K562 (cell line): ENCODE data around the gene FASLG.

Source experiments
- BRCA1 ChIP-seq, 2 experiments: fragments of 450-650 bp in 1 of 2; sonication (generic) in 1 of 2; formaldehyde crosslinking in 1 of 2; IDR thresholded peaks; 2 replicates each; pipeline versions ENCODE4 v1.5.0 to v1.6.1; 2017 to 2020; ENCODE audit warnings: mild to moderate bottlenecking in 1 of 2, missing genetic modification reagents in 1 of 2
- CEBPB ChIP-seq: fragments of 450-650 bp; IDR thresholded peaks from 2 replicates; pipeline ENCODE4 v1.6.1; 2016; ENCODE audit warnings: missing genetic modification characterization, missing compliant biosample characterization
- CTCF ChIP-seq, 3 experiments: IDR thresholded peaks in 2 of 3; conservative IDR thresholded peaks in 1 of 3; 2 replicates each; pipeline ENCODE4 v1.5.1; 2011 to 2012; ENCODE audit warnings: low read length in 3 of 3, mild to moderate bottlenecking in 3 of 3, control low read depth in 2 of 3, improper control_type of control experiment in 1 of 3, inconsistent platforms in 1 of 3, low read depth in 1 of 3, mixed read lengths in 1 of 3, moderate library complexity in 1 of 3; ENCODE audit not compliant: insufficient read depth in 2 of 3
- DLX4 ChIP-seq: fragments of 250-450 bp; sonication (Bioruptor Pico); IDR thresholded peaks from 2 replicates; pipeline ENCODE4 v1.6.1; 2021; ENCODE audit warnings: mild to moderate bottlenecking
- MIER1 ChIP-seq: fragments of 450-650 bp; IDR thresholded peaks from 2 replicates; pipeline ENCODE4 v1.6.1; 2016; ENCODE audit warnings: antibody characterized with exemption, mild to moderate bottlenecking, low read depth
- MYNN ChIP-seq, 2 experiments: sonication (generic); formaldehyde crosslinking in 1 of 2; IDR thresholded peaks; 2 replicates each; pipeline versions ENCODE4 v1.5.0 to v1.6.1; 2016 to 2020; ENCODE audit warnings: antibody characterized with exemption in 1 of 2, missing genetic modification reagents in 1 of 2
- NFRKB ChIP-seq: fragments of 450-650 bp; IDR thresholded peaks from 2 replicates; pipeline ENCODE4 v1.6.1; 2016; ENCODE audit warnings: low read depth
- ZNF217 ChIP-seq: sonication (generic); formaldehyde crosslinking; IDR thresholded peaks from 2 replicates; pipeline ENCODE4 v1.8.0; 2022; ENCODE audit warnings: mild to moderate bottlenecking, missing genetic modification reagents

GRCh38 chr1:172609528-172609927 is 49.4 kb upstream of the FASLG start:
- TF ChIP-seq CTCF (IDR thresholded peaks at IDR 0.05 in 2 of 3, conservative IDR thresholded peaks at IDR 0.05 in 1 of 3; ENCODE audit: insufficient read depth in 2 of 3, low read depth in 1 of 3, low read length in 3 of 3) = peak in 1 of 3 experiments; percentile 68; a peak in 2 of 6 replicates
- TF ChIP-seq CEBPB = no peak
- no peak for TF ChIP-seq MYNN (IDR thresholded peaks at IDR 0.05)
- no peak for TF ChIP-seq MYNN (CRISPR knock-in tag; IDR thresholded peaks at IDR 0.05)
- no peak for TF ChIP-seq MIER1
- TF ChIP-seq DLX4 (CRISPR knock-in tag) = no peak
- no peak for TF ChIP-seq BRCA1 (IDR thresholded peaks at IDR 0.05)
- TF ChIP-seq BRCA1 (CRISPR knock-in tag; IDR thresholded peaks at IDR 0.05) = no peak
- TF ChIP-seq ZNF217 (CRISPR knock-in tag) = no peak
- TF ChIP-seq NFRKB = no peak
